ENCODE data around the gene CERT1.

The CERT1 gene

GRCh38 chr5:75381456-75381855 lies 130.0 kb downstream of the CERT1 start:
- DNase-seq, result no peak

- DNase-seq, result no peak
These were observed 131.3 kb downstream of the CERT1 start for GRCh38 chr5:75380099-75380498.

DNA sequence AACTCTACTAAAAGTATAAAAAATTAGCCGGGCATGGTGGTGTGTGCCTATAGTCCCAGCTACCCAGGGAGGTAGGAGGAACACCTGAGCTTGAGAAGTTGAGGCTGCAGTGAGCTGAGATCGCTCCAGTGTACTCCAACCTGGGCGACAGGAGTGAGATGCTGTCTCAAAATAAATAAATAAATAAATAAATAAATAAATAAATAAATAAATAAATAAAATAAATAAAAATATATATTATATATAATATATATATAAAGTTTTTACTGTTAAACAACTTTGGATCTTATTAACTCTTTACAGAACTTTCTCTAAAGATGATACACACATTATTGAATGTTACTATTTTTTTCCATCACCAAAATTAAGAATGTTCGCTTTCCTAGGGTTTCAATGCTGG lies 136.0 kb downstream of the CERT1 start:
- no peak for DNase-seq

DNA sequence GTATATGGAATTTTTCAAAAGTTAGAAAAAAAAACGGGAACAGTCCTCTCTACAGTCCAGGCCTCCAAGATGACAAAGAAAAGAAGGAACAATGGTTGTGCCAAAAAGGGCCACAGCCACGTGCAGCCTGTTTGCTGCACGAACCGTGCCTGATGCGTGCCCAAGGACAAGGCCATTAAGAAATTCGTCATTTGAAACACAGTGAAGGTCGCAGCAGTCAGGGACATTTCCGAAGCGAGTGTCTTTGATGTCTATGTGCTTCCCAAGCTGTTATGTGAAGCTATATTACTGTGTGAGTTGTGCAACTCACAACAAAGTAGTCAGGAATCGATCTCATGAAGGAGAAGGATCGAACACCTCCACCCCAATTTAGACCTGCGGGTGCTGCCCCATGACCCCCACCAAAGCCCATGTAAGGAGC lies 137.0 kb downstream of the CERT1 start:
- DNase-seq, result no peak

GRCh38 chr5:75373862-75374261 lies 137.6 kb downstream of the CERT1 start:
- no peak for DNase-seq

DNA sequence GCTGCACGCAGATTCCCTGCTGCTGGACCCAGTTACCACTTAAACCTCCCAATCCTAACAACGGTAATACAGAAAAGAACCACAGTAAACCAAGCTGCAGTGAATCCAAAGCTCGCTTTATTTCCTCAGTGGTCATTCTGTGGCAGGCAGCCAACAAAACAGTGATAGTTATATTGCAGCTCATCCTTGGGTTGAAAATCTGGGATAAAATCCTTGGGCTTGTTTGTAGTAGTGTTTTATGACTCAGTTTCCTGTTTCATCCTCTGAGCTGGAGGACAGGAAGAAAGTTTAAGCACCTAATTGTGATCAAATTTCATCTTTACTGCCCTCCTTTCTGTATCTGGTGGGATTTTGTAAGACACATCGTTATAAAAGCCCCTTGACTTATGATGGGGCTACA lies 143.0 kb downstream of the CERT1 start:
- no peak for DNase-seq

- DNase-seq, result no peak
These were observed 144.0 kb downstream of the CERT1 start for GRCh38 chr5:75367401-75367800.

- DNase-seq, result no peak
These were observed 144.6 kb downstream of the CERT1 start for GRCh38 chr5:75366787-75367186.

DNA sequence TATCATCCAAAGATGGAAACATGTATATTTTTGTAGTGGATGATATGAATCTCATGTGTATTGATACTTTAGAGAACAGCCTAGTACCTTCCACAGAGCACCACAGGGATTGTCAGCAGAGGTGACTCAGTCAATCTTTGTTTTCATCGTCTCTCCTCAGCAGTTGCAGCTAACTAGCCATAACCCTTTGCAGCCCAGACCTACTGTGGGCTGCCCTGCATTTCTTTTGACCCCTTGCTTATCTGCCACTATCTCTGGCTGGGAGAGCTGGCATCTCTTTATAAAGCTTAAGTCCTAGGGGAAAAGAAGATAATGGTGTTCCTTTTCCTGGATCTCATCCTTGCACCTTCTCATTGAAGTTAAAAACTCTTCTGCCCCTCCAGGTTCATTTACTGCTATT lies 145.7 kb downstream of the CERT1 start:
- no peak for DNase-seq

DNA sequence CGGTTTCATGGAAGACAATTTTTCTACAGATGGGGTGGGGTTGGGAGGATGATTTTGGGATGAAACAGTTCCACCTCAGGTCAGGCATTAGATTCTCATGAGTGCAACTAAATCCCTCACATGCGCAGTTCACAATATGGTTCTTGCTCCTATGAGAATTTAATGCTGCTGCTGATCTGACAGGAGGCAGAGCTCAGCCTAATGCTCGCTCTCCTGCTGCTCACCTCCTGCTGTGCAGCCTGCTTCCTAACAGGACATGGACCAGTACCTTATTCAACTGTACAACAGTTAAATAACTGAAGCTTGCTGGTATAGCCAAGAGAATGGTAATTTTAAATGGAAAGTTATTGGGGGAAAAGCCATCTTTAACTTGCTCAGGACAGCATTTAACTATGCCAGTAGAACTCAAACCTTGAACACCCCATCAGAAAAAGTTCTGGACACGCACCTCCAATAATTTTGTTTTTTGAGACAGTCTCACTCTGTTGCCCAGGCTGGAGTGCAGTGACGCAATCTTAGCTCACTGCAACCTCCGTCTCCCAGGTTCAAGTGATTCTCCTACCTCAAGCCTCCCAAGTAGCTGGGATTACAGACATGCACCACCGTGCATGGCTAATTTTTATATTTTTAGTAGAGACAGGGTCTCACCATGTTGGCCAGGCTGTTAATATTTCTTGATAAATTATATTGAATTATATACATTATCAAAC lies 146.7 kb downstream of the CERT1 start:
- DNase-seq, result no peak

DNA sequence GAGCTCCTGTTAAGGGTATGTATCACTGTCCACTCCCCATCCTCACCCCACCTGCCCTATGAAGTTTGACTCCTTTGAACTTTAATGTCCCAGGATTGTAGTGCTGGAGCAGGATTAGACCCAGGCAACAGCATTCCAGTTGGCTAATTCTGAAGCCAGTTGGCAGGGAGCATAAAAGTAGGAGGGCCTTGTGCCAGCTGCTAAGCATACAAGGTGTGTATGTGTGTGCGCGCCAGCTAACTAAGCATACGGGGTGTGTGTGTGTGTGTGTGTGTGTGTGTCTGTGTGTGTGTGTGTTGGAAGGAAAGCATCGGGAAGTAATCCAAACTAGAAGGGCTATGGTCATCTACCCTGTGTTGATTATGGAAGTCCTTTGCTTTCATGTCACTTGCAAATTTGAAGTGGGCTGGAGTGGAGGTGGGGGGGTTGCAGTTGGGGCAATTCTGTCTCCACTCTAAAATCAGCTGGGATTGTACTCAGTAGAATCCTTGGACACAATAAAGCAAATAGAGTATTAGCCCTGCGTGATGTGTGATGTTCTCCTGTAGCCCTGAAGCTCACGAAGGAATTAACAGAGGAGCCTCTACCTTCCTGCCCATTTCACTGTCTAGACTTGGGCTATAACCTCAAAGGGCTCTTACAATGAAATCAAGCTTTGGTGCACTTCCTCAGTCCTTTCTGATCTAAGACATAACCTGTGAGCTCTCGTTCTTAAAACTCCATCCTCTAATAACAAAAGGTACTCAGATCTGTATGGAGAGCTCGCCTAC lies 147.5 kb downstream of the CERT1 start:
- peak; percentile 30 for DNase-seq

DNA sequence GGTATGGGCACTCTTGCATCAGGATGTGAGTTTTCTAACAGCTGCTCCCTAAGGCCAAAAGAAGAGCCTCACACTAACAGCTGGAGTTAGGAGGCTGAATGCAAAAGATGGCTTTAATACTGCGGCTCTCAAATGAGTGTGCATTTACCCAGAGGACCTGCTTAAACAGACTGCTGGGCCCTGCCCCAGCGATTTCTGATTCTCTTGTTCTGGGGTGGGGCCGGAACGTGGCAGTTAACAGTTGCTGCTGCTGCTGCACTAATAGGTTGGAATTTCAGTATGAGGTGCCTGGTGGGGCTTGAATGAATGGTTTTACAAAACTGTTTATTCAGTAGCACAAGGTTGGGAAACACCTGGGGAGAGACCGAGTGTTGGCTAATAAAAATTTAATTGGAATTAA lies 148.3 kb downstream of the CERT1 start:
- DNase-seq, result peak; percentile 33

DNA sequence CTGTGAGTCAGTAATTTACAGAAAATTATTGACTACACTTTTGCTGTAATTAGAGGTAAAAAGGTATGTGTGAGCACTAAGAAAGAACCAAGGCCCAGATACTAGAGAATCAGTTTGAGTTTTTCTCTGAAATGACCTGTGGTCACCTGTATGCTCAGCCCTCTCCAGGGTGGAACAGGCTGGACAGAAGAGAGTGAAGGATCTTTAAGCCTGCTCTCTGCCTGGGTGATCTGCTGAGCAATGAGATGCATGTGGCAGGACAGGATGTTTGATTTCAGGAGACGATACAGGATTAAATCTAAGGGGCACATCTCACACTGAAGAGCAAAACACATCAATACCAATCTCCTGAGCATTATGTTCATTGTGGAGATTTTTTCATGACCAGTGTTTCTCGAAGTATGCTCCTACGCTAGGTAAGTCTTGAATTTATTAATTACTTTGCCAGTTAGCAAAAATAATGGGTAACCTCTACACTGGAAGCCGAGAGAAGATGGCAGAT lies 148.9 kb downstream of the CERT1 start:
- no peak for DNase-seq

- no peak for DNase-seq
These were observed 150.1 kb downstream of the CERT1 start for GRCh38 chr5:75361310-75361709.

- no peak for DNase-seq
These were observed 153.3 kb downstream of the CERT1 start for GRCh38 chr5:75358117-75358516.

DNA sequence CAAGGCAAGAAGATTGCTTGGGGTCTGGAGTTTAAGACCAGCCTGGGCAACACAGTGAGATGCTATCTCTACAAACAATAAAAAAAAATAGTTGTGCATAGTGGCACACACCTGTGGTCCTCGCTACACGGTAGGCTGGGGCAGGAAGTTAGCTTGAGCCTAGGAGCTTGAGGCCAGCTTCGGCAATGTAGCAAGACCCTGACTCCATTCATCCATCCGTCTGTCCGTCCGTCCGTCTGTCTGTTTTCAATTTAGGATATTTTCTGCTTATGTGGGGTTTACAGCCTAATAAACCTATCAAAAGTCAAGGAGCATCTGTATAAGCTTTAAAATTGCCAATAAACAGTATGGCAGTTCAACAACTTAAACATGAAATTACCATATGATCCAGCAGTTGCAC lies 154.7 kb downstream of the CERT1 start:
- no peak for DNase-seq

DNA sequence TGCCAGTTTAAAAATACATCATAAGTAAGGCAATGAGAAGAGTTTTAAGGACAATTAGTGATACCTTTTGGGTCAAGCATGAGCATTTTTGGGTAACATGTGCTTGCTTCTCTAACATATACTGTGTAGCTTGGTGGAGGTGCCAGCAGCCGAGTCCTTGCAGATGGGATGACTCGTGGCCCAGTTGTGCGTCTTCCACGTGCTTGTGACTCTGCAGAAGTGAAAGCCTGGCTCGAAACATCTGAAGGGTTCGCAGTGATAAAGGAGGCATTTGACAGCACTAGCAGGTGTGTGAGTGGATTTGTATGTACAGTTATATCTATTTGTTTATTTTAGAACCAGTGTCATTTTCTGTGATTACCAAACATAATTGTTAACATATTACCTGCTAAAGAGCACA lies 156.2 kb downstream of the CERT1 start:
- no peak for DNase-seq

DNA sequence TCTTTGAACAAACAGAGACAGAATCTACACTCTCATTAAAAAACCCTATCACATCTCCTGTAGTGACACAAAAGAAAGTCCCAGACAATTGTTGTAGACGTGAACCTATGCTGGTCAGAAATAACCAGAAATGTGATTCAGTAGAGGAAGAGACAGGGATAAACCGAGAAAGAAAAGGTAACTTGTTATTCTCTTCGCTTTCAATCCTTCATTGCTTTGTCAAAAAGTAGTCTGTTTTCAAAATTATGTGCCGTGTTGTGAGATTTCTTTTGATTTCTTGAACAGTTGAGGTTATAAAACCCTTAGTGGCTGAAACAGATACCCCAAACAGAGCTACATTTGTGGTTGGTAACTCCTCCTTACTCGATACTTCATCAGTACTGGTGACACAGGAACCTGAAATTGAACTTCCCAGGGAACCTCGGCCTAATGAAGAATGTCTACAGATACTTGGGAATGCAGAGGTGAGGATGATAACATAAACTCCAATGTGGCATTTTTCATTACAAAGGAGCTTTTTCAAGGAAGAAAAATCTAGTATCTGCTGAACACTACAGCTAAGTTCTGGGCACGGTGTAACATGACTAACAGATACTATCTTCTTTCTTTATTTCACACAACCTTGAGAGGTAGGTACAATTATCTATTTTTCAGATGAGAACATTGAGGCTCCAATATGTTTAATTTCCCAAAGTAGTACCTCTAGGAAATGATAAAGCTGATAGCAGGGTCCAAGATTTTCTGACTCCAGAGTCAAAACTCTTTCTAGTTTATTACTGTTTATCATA lies 160.1 kb downstream of the CERT1 start:
- no peak for DNase-seq

DNA sequence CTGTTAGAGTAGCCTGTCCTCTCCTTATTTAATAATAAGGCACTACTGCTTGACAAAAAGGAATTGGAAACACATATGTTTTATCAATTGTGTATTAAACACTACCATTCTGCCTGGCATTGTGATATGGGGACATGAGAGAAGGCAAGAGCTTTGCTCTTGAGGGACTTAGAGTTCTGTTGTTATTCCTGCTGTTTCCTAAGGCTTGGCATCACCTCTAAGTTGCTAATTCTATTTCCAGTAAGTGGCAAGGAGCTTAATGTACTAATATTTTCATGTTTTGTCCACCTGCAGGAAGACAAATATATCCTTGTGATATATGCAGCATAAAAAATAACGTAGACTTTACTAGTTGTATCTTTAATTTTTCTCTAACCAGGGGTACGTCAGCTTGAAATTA lies 161.8 kb downstream of the CERT1 start:
- no peak for DNase-seq

- DNase-seq, result no peak
These were observed 163.2 kb downstream of the CERT1 start for GRCh38 chr5:75348241-75348640.

GRCh38 chr5:75342836-75343235 lies 168.6 kb downstream of the CERT1 start:
- DNase-seq, result no peak

DNA sequence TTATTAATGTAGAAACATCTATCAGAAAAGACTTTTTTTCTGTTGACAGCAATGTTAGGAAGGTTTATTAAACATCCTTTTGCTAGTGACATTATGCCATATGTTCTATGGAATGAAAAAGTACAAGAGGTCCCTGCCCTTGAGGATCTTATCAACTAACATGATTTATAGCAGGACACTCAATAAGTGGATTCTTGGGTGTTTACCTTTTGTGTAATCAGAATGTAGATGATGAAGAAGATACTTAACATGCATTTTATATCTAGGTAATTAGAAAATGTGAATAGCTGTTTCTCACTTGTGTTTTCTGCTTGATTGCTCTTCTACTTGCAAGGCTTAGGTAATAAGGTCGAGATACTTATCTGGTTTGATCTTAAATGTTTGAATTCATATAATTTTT lies 169.5 kb downstream of the CERT1 start:
- no peak for DNase-seq

DNA sequence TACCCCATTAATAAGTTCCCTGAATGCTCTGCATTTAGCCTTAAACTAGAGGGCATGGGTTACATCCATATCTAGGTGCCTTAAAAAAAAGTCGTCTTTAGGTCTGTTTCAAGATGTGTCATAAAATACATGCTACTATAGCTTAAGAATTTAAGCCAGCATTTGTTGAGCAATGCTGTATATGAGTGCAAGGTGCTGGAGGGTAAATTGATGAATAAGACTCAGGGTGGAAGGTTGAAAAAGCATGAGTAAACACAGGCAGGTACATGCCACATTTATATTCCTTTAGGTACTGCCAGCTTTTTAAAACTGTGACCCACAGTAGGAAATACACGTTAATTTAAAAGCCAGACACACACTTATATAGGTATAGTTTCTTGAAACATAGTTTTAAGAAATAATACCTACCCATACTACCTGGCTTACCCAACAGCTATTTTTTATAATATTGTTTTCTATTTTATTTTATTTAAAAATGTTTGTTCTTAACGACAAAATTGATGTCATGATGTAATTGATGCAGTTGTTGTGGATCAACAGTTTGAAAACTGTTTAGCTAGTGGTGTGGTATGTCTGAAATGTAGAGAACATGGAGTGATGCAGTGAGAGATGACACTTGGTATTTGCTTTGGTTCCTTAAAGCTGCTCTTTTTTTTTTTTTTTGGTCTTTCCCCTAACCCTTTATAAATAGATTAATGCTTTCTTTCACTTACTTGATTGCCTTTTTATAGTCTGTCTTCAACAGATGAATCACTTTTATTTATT lies 170.5 kb downstream of the CERT1 start:
- no peak for DNase-seq

Measured in eye (tissue), 1 donor.